NCI-H524 (cell line): ENCODE results near the gene RTN4IP1.
"Not testable (repeated sequence)": the region's sequence is repeated elsewhere in the genome, so short reads cannot be mapped to it uniquely, and the experiment has no call there.

Source experiments
- DNase-seq, 2 experiments: peaks; one replicate each; lab custom pipeline; 2025; lab: John Stamatoyannopoulos, UW

RTN4IP1 gene

GRCh38 chr6:106627760-106628159 is 1.5 kb downstream of the RTN4IP1 start:
- DNase-seq = not testable (repeated sequence)

GRCh38 chr6:106626485-106626884 is 2.8 kb downstream of the RTN4IP1 start:
- DNase-seq = peak; percentile 17 to 66

- DNase-seq = no peak
Observed at GRCh38 chr6:106623039-106623438, 6.3 kb downstream of the RTN4IP1 start.

- no peak for DNase-seq
Observed at GRCh38 chr6:106622412-106622811, 6.9 kb downstream of the RTN4IP1 start.

GRCh38 chr6:106620931-106621672 is 8.2 kb downstream of the RTN4IP1 start:
- DNase-seq = no peak

GRCh38 chr6:106619223-106619622 is 10.1 kb downstream of the RTN4IP1 start:
- no peak for DNase-seq

GRCh38 chr6:106618324-106618723 is 11.0 kb downstream of the RTN4IP1 start:
- no peak for DNase-seq

- no peak for DNase-seq
Observed at GRCh38 chr6:106617857-106618256, 11.4 kb downstream of the RTN4IP1 start.

GRCh38 chr6:106617302-106617701 is 12.0 kb downstream of the RTN4IP1 start:
- no peak for DNase-seq

- no peak for DNase-seq
Observed at GRCh38 chr6:106614592-106615257, 14.6 kb downstream of the RTN4IP1 start.

GRCh38 chr6:106614166-106614565 is 15.1 kb downstream of the RTN4IP1 start:
- DNase-seq = no peak

- no peak for DNase-seq
Observed at GRCh38 chr6:106613590-106613989, 15.7 kb downstream of the RTN4IP1 start.

- no peak for DNase-seq
Observed at GRCh38 chr6:106612671-106613416, 16.5 kb downstream of the RTN4IP1 start.

GRCh38 chr6:106611030-106611429 is 18.3 kb downstream of the RTN4IP1 start:
- no peak for DNase-seq

GRCh38 chr6:106609699-106610098 is 19.6 kb downstream of the RTN4IP1 start:
- peak in 1 of 2 experiments; percentile 58 for DNase-seq

- DNase-seq = peak; percentile 35 to 72
Observed at GRCh38 chr6:106608080-106608668, 21.1 kb downstream of the RTN4IP1 start.

- no peak for DNase-seq
Observed at GRCh38 chr6:106600329-106600728, 29.0 kb downstream of the RTN4IP1 start.

- no peak for DNase-seq
Observed at GRCh38 chr6:106599440-106599839, 29.9 kb downstream of the RTN4IP1 start.

- no peak for DNase-seq
Observed at GRCh38 chr6:106591111-106591825, 38.0 kb downstream of the RTN4IP1 start.

- not testable (repeated sequence) for DNase-seq
Observed at GRCh38 chr6:106588937-106589336, 40.4 kb downstream of the RTN4IP1 start.

- DNase-seq = no peak
Observed at GRCh38 chr6:106586815-106587415, 42.4 kb downstream of the RTN4IP1 start.
